UCSD-AML1 (cell line): ENCODE data around the gene IPO13.

Experiments
- DNase-seq: peaks from one replicate; lab custom pipeline; 2025; ENCODE audit not compliant: unreplicated experiment; lab: John Stamatoyannopoulos, UW

The IPO13 gene, protein sequence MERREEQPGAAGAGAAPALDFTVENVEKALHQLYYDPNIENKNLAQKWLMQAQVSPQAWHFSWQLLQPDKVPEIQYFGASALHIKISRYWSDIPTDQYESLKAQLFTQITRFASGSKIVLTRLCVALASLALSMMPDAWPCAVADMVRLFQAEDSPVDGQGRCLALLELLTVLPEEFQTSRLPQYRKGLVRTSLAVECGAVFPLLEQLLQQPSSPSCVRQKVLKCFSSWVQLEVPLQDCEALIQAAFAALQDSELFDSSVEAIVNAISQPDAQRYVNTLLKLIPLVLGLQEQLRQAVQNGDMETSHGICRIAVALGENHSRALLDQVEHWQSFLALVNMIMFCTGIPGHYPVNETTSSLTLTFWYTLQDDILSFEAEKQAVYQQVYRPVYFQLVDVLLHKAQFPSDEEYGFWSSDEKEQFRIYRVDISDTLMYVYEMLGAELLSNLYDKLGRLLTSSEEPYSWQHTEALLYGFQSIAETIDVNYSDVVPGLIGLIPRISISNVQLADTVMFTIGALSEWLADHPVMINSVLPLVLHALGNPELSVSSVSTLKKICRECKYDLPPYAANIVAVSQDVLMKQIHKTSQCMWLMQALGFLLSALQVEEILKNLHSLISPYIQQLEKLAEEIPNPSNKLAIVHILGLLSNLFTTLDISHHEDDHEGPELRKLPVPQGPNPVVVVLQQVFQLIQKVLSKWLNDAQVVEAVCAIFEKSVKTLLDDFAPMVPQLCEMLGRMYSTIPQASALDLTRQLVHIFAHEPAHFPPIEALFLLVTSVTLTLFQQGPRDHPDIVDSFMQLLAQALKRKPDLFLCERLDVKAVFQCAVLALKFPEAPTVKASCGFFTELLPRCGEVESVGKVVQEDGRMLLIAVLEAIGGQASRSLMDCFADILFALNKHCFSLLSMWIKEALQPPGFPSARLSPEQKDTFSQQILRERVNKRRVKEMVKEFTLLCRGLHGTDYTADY

GRCh38 chr1:43946236-43947060 is at the start of gene IPO13:
TSS of gene IPO13 (plus strand) at chr1:43946950. CDS start at chr1:43947601, 651 bp downstream.
- peak; percentile 97 for DNase-seq

GRCh38 chr1:43898981-43899380 is 47.8 kb upstream of the IPO13 start:
- DNase-seq: no peak

GRCh38 chr1:43900386-43900785 is 46.4 kb upstream of the IPO13 start:
- no peak for DNase-seq

- no peak for DNase-seq
These were observed 45.4 kb upstream of the IPO13 start for GRCh38 chr1:43901196-43901961.

DNA sequence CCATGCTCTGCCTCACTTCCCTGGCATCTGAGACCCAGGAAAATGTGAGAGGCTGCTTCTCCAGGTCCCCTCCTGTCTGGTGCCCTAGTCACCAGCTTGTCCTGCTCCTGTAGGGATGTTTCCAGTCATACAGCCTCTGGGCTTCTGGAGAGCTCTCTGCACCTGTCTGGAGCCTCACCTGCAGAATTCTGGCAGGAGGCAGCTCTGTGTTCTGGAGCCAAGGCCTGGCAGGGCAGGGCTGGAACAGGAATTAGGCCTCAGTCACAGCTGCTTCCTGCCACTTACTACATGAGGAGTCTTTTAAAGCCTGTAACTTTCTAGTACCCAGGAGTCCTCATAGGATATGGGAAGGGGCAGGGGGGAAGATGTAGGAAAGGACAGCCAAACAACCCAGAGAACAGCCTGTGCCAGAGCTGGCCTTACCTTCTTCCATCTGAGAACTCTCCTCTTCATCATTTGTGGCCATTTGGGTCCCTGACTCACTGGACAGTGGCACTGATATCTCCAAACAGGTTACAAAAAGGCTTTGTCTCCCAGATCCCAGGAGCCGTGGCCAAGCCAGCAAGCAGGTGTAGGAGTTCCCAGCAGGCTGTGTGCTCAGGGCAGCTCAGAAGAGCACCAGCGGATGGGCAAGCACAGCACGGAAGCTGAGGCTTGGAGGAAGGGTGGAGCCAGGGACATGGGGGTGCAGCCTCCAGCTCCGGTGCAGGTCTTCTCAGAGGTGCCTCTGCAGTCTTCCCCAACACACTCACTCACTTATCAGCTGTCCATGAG is 44.5 kb upstream of the IPO13 start:
- no peak for DNase-seq

- DNase-seq: no peak
These were observed 41.8 kb upstream of the IPO13 start for GRCh38 chr1:43904660-43905551.

GRCh38 chr1:43908226-43908625 is 38.5 kb upstream of the IPO13 start:
- no peak for DNase-seq

DNA sequence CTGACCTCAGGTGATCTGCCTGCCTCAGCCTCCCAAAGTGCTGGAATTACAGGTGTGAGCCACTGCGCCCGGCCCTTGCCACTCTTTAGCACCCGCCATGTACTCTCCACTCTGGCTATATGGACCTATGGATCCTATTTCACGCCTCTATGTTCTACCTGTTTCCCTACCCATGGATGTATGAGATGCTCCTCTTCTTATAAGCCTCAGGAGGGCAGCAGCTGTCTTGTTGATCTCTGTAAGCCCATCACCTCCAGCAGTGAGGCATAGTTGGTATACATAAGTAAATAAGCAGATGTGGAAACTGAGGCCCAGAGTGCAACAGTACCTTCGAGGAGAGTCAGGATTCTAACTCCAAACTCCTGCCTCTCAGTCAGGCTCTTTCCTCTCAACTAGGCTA is 37.9 kb upstream of the IPO13 start:
- DNase-seq: no peak

DNA sequence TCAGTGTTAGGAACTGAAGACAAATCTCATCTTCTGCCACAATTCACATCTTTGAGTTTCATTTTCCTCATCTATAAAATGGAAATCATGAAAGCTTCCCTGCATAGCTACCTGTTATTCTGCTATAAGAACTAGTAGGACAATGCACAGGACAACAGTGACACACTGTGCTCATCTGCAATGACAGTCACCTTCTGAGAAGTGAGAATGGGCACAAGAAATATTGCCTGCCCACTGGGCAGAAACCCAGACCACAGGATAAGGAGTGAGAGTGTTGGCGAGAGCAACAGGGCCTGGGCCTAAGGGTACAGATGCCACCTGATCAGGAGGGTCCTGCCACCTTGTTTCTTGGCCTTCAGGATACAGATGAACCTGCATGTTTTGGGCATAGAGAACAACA is 36.4 kb upstream of the IPO13 start:
- DNase-seq: no peak

GRCh38 chr1:43912607-43913006 is 34.1 kb upstream of the IPO13 start:
- DNase-seq: no peak

DNA sequence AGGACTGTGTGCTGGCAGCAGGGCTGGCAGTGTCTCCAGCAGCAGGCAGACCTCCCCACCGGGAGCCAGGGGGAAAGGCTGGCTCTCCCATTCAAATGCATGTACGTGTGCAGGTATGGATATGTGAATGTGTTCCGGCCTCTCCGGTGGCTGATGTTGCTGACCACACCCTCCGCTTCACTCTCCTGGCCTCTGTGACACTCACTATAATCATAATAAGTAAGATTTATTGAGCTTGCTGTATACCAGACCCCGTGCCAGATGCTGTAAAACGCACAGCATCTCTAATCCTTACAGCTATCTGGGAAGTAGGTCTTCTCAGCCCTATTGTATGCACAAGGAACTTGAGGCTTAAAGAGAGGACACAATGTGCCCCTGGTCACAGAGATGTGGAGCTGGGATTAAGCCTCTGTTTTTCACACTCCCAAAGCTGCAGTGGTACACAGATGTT is 33.7 kb upstream of the IPO13 start:
- DNase-seq: peak; percentile 41

DNA sequence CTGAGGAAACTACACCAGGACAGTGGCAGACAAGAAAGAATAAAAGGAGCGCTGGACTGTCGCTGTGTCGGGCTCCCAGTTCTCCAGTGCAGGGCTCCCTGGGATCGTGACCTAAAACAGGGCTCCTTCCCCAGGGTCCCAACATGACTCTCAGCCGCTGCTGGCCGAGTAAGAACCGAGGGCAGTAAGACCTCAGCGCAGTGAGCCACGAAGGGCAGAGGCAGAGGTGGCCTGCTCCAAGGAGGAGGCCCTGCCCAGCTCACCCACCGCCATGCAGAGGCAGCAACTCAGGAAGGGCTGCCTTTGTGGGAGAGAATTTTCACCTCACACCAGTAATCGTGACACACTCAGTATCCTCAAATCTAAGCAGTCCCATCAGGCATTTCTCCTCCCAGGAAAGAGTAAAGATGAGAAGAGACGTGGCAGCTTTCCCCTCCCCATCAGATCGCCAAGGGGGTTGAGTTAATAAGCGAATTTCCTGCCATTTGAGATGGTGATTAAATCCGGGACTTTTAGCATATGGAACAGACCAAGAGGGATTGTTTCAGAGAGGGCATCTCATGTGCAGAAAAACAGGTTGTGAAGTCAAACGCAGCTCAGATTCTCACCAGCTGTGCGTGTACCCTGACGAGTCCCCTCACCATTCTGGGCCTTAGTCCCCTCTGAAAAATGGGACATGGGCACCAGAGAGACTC is 32.9 kb upstream of the IPO13 start:
- DNase-seq: peak; percentile 41

- DNase-seq: no peak
These were observed 31.9 kb upstream of the IPO13 start for GRCh38 chr1:43914576-43915525.

GRCh38 chr1:43919906-43920305 is 26.8 kb upstream of the IPO13 start:
- DNase-seq: peak; percentile 50

DNA sequence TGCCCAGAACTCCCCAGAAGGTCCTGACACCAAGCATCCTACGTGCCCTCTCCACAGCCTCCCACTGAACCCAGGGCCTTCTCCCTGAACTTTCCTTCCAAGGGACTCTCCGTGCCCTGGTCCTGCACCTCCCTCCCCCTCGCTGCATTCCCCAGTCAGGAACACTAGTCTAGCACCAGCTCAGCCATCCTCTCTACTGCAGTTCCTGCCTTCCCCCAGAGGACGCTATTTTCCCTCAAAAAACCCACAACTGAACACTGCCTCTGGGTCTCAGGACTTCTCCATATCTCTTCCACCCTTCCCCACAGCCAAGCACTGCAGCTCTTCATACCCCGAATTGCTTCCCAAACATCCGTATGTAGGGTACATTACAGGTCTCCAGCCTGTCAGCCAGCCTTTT is 25.7 kb upstream of the IPO13 start:
- no peak for DNase-seq

DNA sequence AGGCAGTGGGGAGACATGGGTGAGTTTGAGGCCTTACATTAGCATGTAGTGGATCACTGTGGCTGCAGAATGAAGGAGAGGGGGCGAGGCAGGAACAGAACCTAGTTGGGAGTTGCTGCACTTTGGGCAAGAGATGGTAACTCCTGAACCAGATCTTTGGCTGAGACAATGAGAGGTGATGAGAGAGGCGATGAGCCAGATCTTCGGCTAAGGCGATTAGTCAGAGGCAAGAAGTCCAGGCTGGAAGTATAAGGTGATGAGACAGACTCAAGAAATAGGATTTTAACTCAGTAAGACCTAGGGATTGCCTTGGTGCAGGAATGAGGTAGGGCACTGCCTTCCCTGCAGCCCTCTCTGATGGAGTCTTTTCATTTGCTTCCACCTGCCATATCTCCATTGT is 22.2 kb upstream of the IPO13 start:
- no peak for DNase-seq

DNA sequence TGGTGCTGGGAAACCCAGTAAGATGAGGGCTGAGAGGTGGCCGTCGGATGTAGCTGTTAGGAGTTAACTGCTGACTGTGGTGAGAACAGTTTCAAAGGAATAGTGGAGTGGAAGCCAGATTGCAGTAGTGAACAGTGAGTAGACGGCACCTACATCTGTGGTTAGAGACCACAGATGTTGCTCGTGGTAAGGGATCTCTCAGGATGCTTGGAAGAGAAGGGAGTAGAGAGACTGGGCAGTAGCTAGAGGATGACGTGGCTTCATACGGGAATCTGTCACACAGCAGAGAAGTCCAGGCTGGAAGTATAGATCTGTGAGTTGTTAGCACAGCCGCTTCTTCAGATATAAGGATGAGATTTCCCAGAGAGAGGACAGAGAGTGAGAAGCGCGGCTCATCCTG is 20.9 kb upstream of the IPO13 start:
- no peak for DNase-seq
